GM12878 (cell line): Measurements from ENCODE around the gene CYP2U1. TPM values are rescaled to one million over a fixed set of nuclear protein-coding genes. Genes with fewer than 3 reads are reported as not detected.

Source experiments
- ATAC-seq: fragments of 200-7000 bp; cut with Tn5 transposase; 3 replicates; pipeline ENCODE4 v1.9.1; 2020; ENCODE audit warnings: mild to moderate bottlenecking, moderate library complexity
- BruUV-seq: library from RNA; stranded (reverse); fragments of 400-500 nt; replicated peaks from 2 replicates; lab custom pipeline; 2021; lab: Mats Ljungman, UMichigan
- CTCF ChIA-PET: fragments of 300-600 bp; sonication (Branson Sonifier 250); formaldehyde crosslinking; extraction: SDS; loops from one replicate; lab custom pipeline; 2021; ENCODE audit warnings: inconsistent platforms; lab: Yijun Ruan, JAX
- POLR2A ChIA-PET: fragments of 350-600 bp; formaldehyde crosslinking; extraction: SDS; loops from one replicate; lab custom pipeline; 2021; ENCODE audit warnings: inconsistent platforms; lab: Charles Lee
- RAD21 ChIA-PET: fragments of 300-600 bp; sonication (Branson Sonifier 250); formaldehyde crosslinking; loops from one replicate; lab custom pipeline; 2023; ENCODE audit warnings: antibody characterized with exemption; ENCODE audit not compliant: unreplicated experiment; lab: Charles Lee
- SMC1A ChIA-PET: fragments of 300-600 bp; sonication (Branson Sonifier 250); formaldehyde crosslinking; loops from one replicate; lab custom pipeline; 2023; ENCODE audit not compliant: unreplicated experiment, uncharacterized antibody; lab: Charles Lee
- DNase-seq: peaks from one replicate; pipeline ENCODE4 v3.0.0-alpha.2; 2011; ENCODE audit warnings: low read depth, low spot score
- FAIRE-seq: peaks from 3 replicates; lab custom pipeline; 2011; peaks lifted over from hg19 to GRCh38; lab: Jason Lieb, UNC
- H2AFZ ChIP-seq: 2 replicates; pipeline ENCODE4 v1.6.0; 2011; ENCODE audit warnings: low read depth, low read length, control low read depth; ENCODE audit not compliant: control insufficient read depth
- H3K27ac ChIP-seq: 2 replicates; pipeline ENCODE4 v1.5.1; 2011; ENCODE audit warnings: control low read depth; ENCODE audit not compliant: control insufficient read depth, insufficient read depth
- H3K27me3 ChIP-seq, 2 experiments: replicated peaks in 1 of 2; 2 replicates each; pipeline versions ENCODE4 v1.6.0 to v1.6.1; 2011; ENCODE audit warnings: low read length in 1 of 2; ENCODE audit not compliant: control insufficient read depth in 2 of 2, insufficient read depth in 2 of 2
- H3K36me3 ChIP-seq, 2 experiments: 2 replicates each; pipeline ENCODE4 v1.5.1; 2011; ENCODE audit warnings: low read length in 1 of 2; ENCODE audit not compliant: control insufficient read depth in 2 of 2, insufficient read depth in 2 of 2
- H3K4me1 ChIP-seq: 2 replicates; pipeline ENCODE4 v1.6.1; 2011; ENCODE audit warnings: mild to moderate bottlenecking, low read length, moderate library complexity, mixed read lengths; ENCODE audit not compliant: control insufficient read depth, insufficient read depth
- H3K4me2 ChIP-seq: 2 replicates; pipeline ENCODE4 v1.6.0; 2011; ENCODE audit warnings: control low read depth; ENCODE audit not compliant: control insufficient read depth, insufficient read depth
- H3K4me3 ChIP-seq: fragments of 200-600 bp; sonication (generic); 2 replicates; pipeline ENCODE4 v1.5.1; 2016
- H3K79me2 ChIP-seq: 2 replicates; pipeline ENCODE4 v1.6.0; 2011; ENCODE audit warnings: low read length; ENCODE audit not compliant: control insufficient read depth, insufficient read depth
- H3K9ac ChIP-seq: 2 replicates; pipeline ENCODE4 v1.8.0; 2011; ENCODE audit warnings: low read length, control low read depth, mixed read lengths; ENCODE audit not compliant: control insufficient read depth, insufficient read depth
- H3K9me3 ChIP-seq: replicated peaks from 3 replicates; pipeline ENCODE4 v1.5.1; 2011; ENCODE audit warnings: mild to moderate bottlenecking, low read length; ENCODE audit not compliant: control insufficient read depth, insufficient read depth
- H4K20me1 ChIP-seq: 2 replicates; pipeline ENCODE4 v1.6.0; 2011; ENCODE audit not compliant: control insufficient read depth, insufficient read depth
- NFIC ChIP-seq: IDR thresholded peaks from 2 replicates; pipeline ENCODE4 v1.6.1; 2012; ENCODE audit warnings: low read depth, mild to moderate bottlenecking, inconsistent platforms, low read length, moderate library complexity
- POLR2A ChIP-seq: IDR thresholded peaks from 2 replicates; pipeline ENCODE4 v1.6.1; 2011; ENCODE audit warnings: low read depth, mild to moderate bottlenecking, low read length
- SMARCA5 ChIP-seq: fragments of 450-650 bp; IDR thresholded peaks from 2 replicates; pipeline ENCODE4 v1.6.1; 2017; ENCODE audit warnings: mild to moderate bottlenecking
- SREBF1 ChIP-seq: IDR thresholded peaks from 2 replicates; pipeline ENCODE4 v1.6.1; 2012; ENCODE audit warnings: mild to moderate bottlenecking, low read length
- SUZ12 ChIP-seq: fragments of 200-600 bp; sonication (generic); IDR thresholded peaks from one replicate; pipeline ENCODE4 v1.6.1; 2018; ENCODE audit warnings: antibody characterized with exemption, mild to moderate bottlenecking; ENCODE audit not compliant: unreplicated experiment
- YBX1 ChIP-seq: fragments of 450-650 bp; IDR thresholded peaks from 2 replicates; pipeline ENCODE4 v1.6.1; 2016; ENCODE audit warnings: antibody characterized with exemption
- ZBTB4 ChIP-seq: fragments of 450-650 bp; formaldehyde crosslinking; IDR thresholded peaks from 2 replicates; pipeline ENCODE4 v1.4.0; 2022; ENCODE audit warnings: mild to moderate bottlenecking, moderate library complexity
- WGBS: methylation state at CpG from one replicate; pipeline ENCODE4 v1.1.6; 2016; ENCODE audit warnings: low lambda C conversion rate; ENCODE audit not compliant: insufficient replicate concordance, insufficient coverage; ENCODE audit errors: missing lambda C conversion rate; 5-methylcytosine and 5-hydroxymethylcytosine counted together
- in situ Hi-C: fragments of 300-500 bp; cut with MboI; formaldehyde crosslinking; loops from 9 replicates; pipeline ENCODE4 v1.14.3; 2018; ENCODE audit warnings: mixed read lengths
- intact Hi-C: fragments of 100-400 bp; cut with micrococcal nuclease; formaldehyde crosslinking; loops from one replicate; pipeline ENCODE4 v1.14.2; 2022; ENCODE audit not compliant: unreplicated experiment
- polyA plus RNA-seq, 11 experiments: library from polyadenylated mRNA; depleted of rRNA in 4 of 11; unstranded in 6 of 11; stranded (reverse) in 5 of 11; fragments of >200 nt; fragmentation: Nextera tagmentation in 4 of 11; fragmentation: Illumina TruSeq in 1 of 11; extraction: Ambion mirVana in 4 of 11; extraction: Trizol in 1 of 11; gene quantifications; 1 replicate in 1 of 11; 2 replicates in 10 of 11; pipeline versions ENCODE4 v1.2.1 to v1.2.3, GENCODE V29; 2011 to 2016; ENCODE audit warnings: inconsistent platforms in 2 of 11, missing spikeins in 2 of 11, low read depth in 1 of 11
- total RNA-seq, 4 experiments: library from RNA; depleted of rRNA in 3 of 4; stranded (reverse); fragments of >200 nt in 3 of 4; fragmentation: Illumina TruSeq in 1 of 4; extraction: Trizol in 1 of 4; gene quantifications; 2 replicates each; pipeline versions ENCODE4 v1.2.1 to v1.2.3, GENCODE V29; 2013 to 2021
- TF ChIP-seq, protein P1 (sequence below): fragments of 450-650 bp; IDR thresholded peaks from 2 replicates; pipeline ENCODE4 v1.6.1; 2017; ENCODE audit warnings: mild to moderate bottlenecking

Gene CYP2U1
- total and polyA plus RNA-seq, 10 of the 15 experiments (the other 5 are each of a cell fraction or from before 2014, with no cell fraction given): 0.41 to 3.4 (median 2.9) TPM

DNA sequence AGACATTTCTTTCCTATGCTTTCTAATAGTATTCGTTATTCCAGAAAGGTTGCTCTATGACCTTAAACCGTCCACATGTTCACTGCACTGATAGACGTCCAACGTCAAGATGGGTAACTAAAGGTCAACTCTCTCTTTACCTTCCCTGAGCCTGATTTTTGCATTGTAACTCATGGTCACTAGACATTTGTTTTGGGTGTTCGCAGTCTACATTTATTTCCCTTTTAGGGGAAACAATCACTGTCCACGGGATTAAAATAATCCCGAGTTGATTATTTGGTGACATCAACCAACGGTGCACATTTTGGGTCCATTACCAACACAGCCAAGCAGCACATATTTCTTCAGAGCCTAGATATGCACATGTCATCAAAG is 57.8 kb downstream of the CYP2U1 start:
- H3K4me3 ChIP-seq: peak overlapping the region; percentile 74
- FAIRE-seq (no peak), DNase-seq (no peak), ATAC-seq (no peak)
- H3K27me3 ChIP-seq: no peaks in the 10 kb centered on the region
- no peaks in the 10 kb centered on the region for H3K36me3 ChIP-seq
- ChIA-PET SMC1A (interaction anchor here (1.6 kb wide), 1 partner anchor 583 kb away, joined by 3 read pairs; no protein-coding TSS in a partner anchor), CTCF (no interaction called here), RAD21 (no interaction called here), POLR2A (interaction anchor here (1.1 to 1.4 kb wide), 2 partner anchors 10 to 631 kb away, joined by 3 to 4 read pairs; no protein-coding TSS in a partner anchor)
- under 1% methylated on average over 8 of the region's 8 CpGs for WGBS
- peak overlapping the region; percentile 13 for H3K27ac ChIP-seq
- BruUV-seq: no TSS peak
- no peaks in the 10 kb centered on the region for H4K20me1 ChIP-seq
- intact Hi-C loops: no loop called here
- peak overlapping the region; percentile 93 for H2AFZ ChIP-seq
- no peaks in the 10 kb centered on the region for H3K9me3 ChIP-seq
- H3K4me2 ChIP-seq: peak overlapping the region; percentile 78
- H3K9ac ChIP-seq: peak overlapping the region; percentile 9
- peaks cover 37% of the 10 kb centered on the region for H3K79me2 ChIP-seq
- in situ Hi-C loops: no loop called here
- peaks cover 12% of the 10 kb centered on the region for H3K4me1 ChIP-seq
- TF ChIP-seq SREBF1 (no peak), POLR2A (no peak)

GRCh38 chr4:107989537-107990386 is 58.4 kb downstream of the CYP2U1 start, which contains the start of gene HADH:
HADH (plus strand) TSS chr4:107989889; CDS start chr4:107989933, 44 bp downstream.
- BruUV-seq: no TSS peak
- DNase-seq: peak; percentile 64
- peaks cover 18% of the 10 kb centered on the region for H3K4me1 ChIP-seq
- under 1% methylated on average over 75 of the region's 78 CpGs for WGBS
- ChIA-PET POLR2A (interaction anchor here (0.6 to 1.4 kb wide), 6 partner anchors 9 to 954 kb away, joined by 3 to 6 read pairs (median 3); partner anchors contain the start of gene DKK2), RAD21 (interaction anchor here (0.6 to 5.9 kb wide), 3 partner anchors 28 to 757 kb away, joined by 3 to 43 read pairs (median 3); no protein-coding TSS in a partner anchor), SMC1A (interaction anchor here (0.6 to 2.5 kb wide), 5 partner anchors 10 to 660 kb away, joined by 3 to 17 read pairs (median 7); partner anchors contain the start of gene OSTC), CTCF (interaction anchor here (0.9 kb wide), 1 partner anchor 29 kb away, joined by 7 read pairs; no protein-coding TSS in a partner anchor)
- no peaks in the 10 kb centered on the region for H3K36me3 ChIP-seq
- no peaks in the 10 kb centered on the region for H3K9me3 ChIP-seq
- intact Hi-C loops (loop anchor here (2.0 to 5.0 kb wide), 2 partner anchors 272 to 631 kb away; partner anchors contain the start of gene RPL34), in situ Hi-C loops (no loop called here)
- H3K9ac ChIP-seq: peak within 1 kb of the TSS; percentile 92
- peak within 1 kb of the TSS; percentile 78 for H3K4me2 ChIP-seq
- H4K20me1 ChIP-seq: no peaks in the 10 kb centered on the region
- H2AFZ ChIP-seq: peak within 1 kb of the TSS; percentile 93
- peaks cover 44% of the 10 kb centered on the region for H3K79me2 ChIP-seq
- H3K27me3 ChIP-seq: no peaks in the 10 kb centered on the region
- FAIRE-seq: no peak
- H3K27ac ChIP-seq: peak within 1 kb of the TSS; percentile 73
- ATAC-seq: peak; percentile 94
- peak within 1 kb of the TSS; percentile 74 for H3K4me3 ChIP-seq
- TF ChIP-seq, protein P1, sequence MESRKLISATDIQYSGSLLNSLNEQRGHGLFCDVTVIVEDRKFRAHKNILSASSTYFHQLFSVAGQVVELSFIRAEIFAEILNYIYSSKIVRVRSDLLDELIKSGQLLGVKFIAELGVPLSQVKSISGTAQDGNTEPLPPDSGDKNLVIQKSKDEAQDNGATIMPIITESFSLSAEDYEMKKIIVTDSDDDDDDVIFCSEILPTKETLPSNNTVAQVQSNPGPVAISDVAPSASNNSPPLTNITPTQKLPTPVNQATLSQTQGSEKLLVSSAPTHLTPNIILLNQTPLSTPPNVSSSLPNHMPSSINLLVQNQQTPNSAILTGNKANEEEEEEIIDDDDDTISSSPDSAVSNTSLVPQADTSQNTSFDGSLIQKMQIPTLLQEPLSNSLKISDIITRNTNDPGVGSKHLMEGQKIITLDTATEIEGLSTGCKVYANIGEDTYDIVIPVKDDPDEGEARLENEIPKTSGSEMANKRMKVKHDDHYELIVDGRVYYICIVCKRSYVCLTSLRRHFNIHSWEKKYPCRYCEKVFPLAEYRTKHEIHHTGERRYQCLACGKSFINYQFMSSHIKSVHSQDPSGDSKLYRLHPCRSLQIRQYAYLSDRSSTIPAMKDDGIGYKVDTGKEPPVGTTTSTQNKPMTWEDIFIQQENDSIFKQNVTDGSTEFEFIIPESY: no peak
- no peak for TF ChIP-seq YBX1
- no peak for TF ChIP-seq NFIC
- peak; percentile 90 for TF ChIP-seq POLR2A
- TF ChIP-seq SUZ12: no peak
- TF ChIP-seq SMARCA5: 0 out of 2 replicates have a peak, but pooled peaks have one; percentile 60
- TF ChIP-seq ZBTB4 (CRISPR knock-in tag): no peak
